ENCODE data around the gene SFTA2. TPM values are rescaled to one million over a fixed set of nuclear protein-coding genes. Genes with fewer than 3 reads are reported as not detected.
A peak's percentile ranks its signal among the peaks of the same experiment; 100 is the strongest.

The SFTA2 gene
- total and polyA plus RNA-seq, 8 donors, result 2.8 to 94.7 (median 15.2) TPM; not detected in 3

DNA sequence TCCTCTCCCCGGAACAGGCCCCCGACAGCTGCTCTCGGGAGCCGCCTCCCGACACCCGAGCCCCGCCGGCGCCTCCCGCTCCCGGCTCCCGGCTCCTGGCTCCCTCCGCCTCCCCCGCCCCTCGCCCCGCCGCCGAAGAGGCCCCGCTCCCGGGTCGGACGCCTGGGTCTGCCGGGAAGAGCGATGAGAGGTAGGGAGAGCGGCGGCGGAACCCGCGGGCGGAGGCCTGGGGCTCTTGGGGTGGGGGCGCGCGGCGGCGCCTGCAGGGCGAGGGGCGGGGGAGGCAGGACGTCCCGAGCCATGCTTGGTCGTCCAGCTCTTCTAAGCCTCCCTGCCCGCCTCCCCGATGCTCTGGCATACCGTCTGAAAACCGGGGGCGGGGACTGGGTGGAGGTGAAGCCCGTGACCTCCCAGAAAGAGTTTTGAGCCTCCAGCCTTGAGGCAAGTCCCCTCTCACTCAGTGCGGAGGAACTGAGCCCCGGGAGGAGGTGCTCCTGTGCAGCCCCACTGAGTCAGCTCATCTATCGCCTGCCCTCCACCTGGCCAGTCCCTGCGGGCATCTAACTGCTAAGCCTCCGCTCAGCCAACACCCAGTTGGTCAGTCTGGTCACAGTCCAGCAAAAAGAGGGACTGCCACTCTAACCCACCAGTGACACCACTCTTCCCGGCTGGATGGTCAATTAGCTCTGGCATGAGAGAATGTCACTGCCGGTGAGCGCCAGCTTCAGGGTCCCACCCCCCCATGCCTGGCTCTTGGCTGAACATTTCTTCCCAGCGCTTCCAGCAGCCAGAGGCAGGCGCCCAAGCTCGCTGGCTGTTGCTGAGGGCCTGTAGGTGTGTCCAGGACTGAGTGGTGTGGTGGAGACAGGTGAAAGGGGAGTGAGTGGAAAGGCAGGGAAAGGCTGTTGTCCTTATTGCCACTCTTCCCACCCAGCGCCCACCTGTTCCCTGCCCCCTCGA lies 47.2 kb downstream of the SFTA2 start:
- Histone ChIP-seq H3K36me3 (peaks cover 0 to 14% (median 12%) of the 10 kb centered on the region in 4 donors), H3K4me1 (peaks cover 38 to 73% (median 57%) of the 10 kb centered on the region in 4 donors), H3K4me3 (peak overlapping the region; percentile 79 to 92 (median 80)), H3K9me3 (no peaks in the 10 kb centered on the region), H3K27me3 (peaks cover 0 to 4% (median 0%) of the 10 kb centered on the region in 3 donors), H3K27ac (peak overlapping the region; percentile 92 to 95 (median 93))
- intact Hi-C loops (cut with DNase I; ENCODE audit: low total_unique reads), result no loop called here
- WGBS, 5 donors, result 3 to 6% (median 4%) methylated on average over 14 to 59 of the region's 59 CpGs
- TF ChIP-seq POLR2AphosphoS5 (IDR thresholded peaks at IDR 0.05) (no peak), EP300 (IDR thresholded peaks at IDR 0.05) (no peak), POLR2A (IDR thresholded peaks at IDR 0.05) (no peak), CTCF (IDR thresholded peaks at IDR 0.05) (no peak)
- peak; percentile 43 to 72 for DNase-seq

GRCh38 chr6:30883685-30884520 lies 48.1 kb downstream of the SFTA2 start, which contains the start of gene DDR1:
TSS of gene DDR1 (plus strand) at chr6:30884519. CDS start at chr6:30888730, 4,211 bp downstream.
- intact Hi-C loops (cut with DNase I; ENCODE audit: low total_unique reads), result no loop called here
- H3K4me1 ChIP-seq, result peaks cover 38 to 65% (median 54%) of the 10 kb centered on the region in 4 donors
- peak; percentile 89 to 95 for DNase-seq
- 5 to 23% (median 20%) methylated on average over 13 to 60 of the region's 62 CpGs for WGBS, 5 donors
- peak in 2 of 3 donors; percentile 25 to 36 for TF ChIP-seq POLR2AphosphoS5 (IDR thresholded peaks at IDR 0.05)
- no peak for TF ChIP-seq CTCF (IDR thresholded peaks at IDR 0.05)
- H3K36me3 ChIP-seq, result peaks cover 0 to 5% (median 3%) of the 10 kb centered on the region in 4 donors
- H3K27me3 ChIP-seq, result peaks cover 0 to 4% (median 0%) of the 10 kb centered on the region in 3 donors
- H3K4me3 ChIP-seq, result peak within 1 kb of the TSS; percentile 79 to 92 (median 80)
- no peaks in the 10 kb centered on the region for H3K9me3 ChIP-seq
- H3K27ac ChIP-seq, result peak within 1 kb of the TSS; percentile 92 to 95 (median 93)

- TF ChIP-seq CTCF (IDR thresholded peaks at IDR 0.05) (no peak), EP300 (IDR thresholded peaks at IDR 0.05) (no peak), POLR2A (IDR thresholded peaks at IDR 0.05) (no peak), POLR2AphosphoS5 (IDR thresholded peaks at IDR 0.05) (no peak)
- peaks cover 38 to 65% (median 55%) of the 10 kb centered on the region in 4 donors for H3K4me1 ChIP-seq
- WGBS, 5 donors, result 16 to 41% (median 26%) methylated on average over 11 to 15 of the region's 15 CpGs
- intact Hi-C loops (cut with DNase I; ENCODE audit: low total_unique reads), result no loop called here
- H3K4me3 ChIP-seq, result peak overlapping the region; percentile 79 to 92 (median 80)
- no peaks in the 10 kb centered on the region for H3K36me3 ChIP-seq
- peak overlapping the region; percentile 92 to 95 (median 93) for H3K27ac ChIP-seq
- peaks cover 0 to 4% (median 0%) of the 10 kb centered on the region in 3 donors for H3K27me3 ChIP-seq
- peak; percentile 88 to 90 for DNase-seq
- no peaks in the 10 kb centered on the region for H3K9me3 ChIP-seq
Measured at GRCh38 chr6:30882759-30883684, 48.9 kb downstream of the SFTA2 start.
